Activated CD8-positive, alpha-beta T cell treated with anti-CD3 and anti-CD28 coated beads for 36 hours (primary cell): ENCODE measurements around the gene PPP1R16B. TPM values are rescaled to one million over a fixed set of nuclear protein-coding genes. Genes with fewer than 3 reads are reported as not detected.

ENCODE experiments used
- ATAC-seq: fragments of 200-7000 bp; cut with Tn5 transposase; one replicate; pipeline ENCODE4 v1.10.0; 2021; ENCODE audit warnings: mild to moderate bottlenecking, moderate library complexity
- CTCF ChIA-PET: fragments of 350-600 bp; sonication (Branson Sonifier 250); formaldehyde crosslinking; loops from one replicate; lab custom pipeline; 2021; ENCODE audit warnings: antibody characterized with exemption; lab: Charles Lee
- POLR2A ChIA-PET: fragments of 350-600 bp; sonication (Branson Sonifier 250); formaldehyde crosslinking; loops from one replicate; lab custom pipeline; 2021; ENCODE audit warnings: antibody characterized with exemption; lab: Charles Lee
- DNase-seq: peaks from one replicate; pipeline ENCODE4 v3.0.0-alpha.2; 2020
- H3K27ac Mint-ChIP-seq: one replicate; pipeline ENCODE4 v1.8.0; 2021; ENCODE audit warnings: mild to moderate bottlenecking, mixed read lengths
- H3K27me3 Mint-ChIP-seq: one replicate; pipeline ENCODE4 v1.8.0; 2021; ENCODE audit warnings: mixed read lengths
- H3K36me3 Mint-ChIP-seq: one replicate; pipeline ENCODE4 v1.8.0; 2021; ENCODE audit warnings: low read depth, mixed read lengths
- H3K4me1 Mint-ChIP-seq: one replicate; pipeline ENCODE4 v1.8.0; 2021; ENCODE audit warnings: low read depth, mixed read lengths
- H3K4me3 Mint-ChIP-seq: one replicate; pipeline ENCODE4 v1.8.0; 2021; ENCODE audit warnings: mild to moderate bottlenecking, moderate library complexity, mixed read lengths
- H3K9me3 Mint-ChIP-seq: one replicate; pipeline ENCODE4 v1.8.0; 2021; ENCODE audit warnings: mixed read lengths
- intact Hi-C: fragments of 100-400 bp; cut with micrococcal nuclease; formaldehyde crosslinking; loops from one replicate; pipeline ENCODE4 v1.10.0; 2022
- total RNA-seq, 2 experiments: library from RNA; stranded (reverse); gene quantifications; one replicate each; pipeline ENCODE4 v1.2.3, GENCODE V29; 2021
- TF ChIP-seq, protein P1 (sequence below): fragments of 200-600 bp; IDR thresholded peaks from one replicate; pipeline ENCODE4 v1.8.0; 2022; ENCODE audit warnings: antibody characterized with exemption, mild to moderate bottlenecking

The PPP1R16B gene
- total RNA-seq, 2 experiments from 2014 or later = 74.9 to 81.4 TPM

DNA sequence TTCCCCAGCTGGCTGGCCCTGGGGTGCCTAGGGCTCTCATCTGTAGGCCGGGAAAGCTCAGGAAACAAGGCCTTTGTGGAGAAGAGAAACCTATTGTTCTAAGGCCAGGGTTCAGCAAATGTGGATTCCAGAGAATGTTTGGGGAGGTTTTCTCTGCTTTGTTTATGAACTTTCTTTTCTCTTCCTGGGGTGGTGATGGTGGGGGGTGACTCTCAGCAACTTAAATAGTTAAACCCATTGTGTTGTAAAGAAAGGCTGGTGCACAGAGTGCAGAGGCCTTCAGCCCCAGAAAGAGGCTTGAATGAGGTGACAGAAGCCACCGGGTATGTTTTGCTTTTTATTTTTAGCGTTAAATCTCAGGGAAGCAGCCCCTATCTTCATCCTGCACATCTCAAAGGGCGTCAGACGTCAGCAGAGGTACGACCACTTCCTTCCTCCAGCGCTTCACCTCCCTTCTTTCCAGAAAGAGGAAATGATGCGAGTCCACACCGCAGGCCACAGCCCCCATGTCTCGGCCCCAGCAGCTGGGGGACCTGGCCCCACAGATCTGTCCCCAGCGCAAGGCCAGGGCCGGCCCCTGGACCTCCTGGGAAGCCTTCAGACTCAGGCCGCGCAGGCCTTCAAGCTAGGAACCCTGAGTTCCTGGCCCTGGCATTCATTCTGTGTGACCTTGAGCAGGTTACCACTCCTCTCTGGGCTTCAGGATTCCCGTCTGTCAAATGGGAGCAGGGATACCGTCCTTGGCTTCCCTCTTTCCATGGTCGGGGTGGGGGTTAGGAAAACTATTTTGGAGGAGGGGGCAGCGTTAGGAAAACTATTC, 605 bp upstream of the PPP1R16B start:
- ATAC-seq (peak; percentile 66), DNase-seq (peak; percentile 92)
- H3K27me3 Mint-ChIP-seq = no peaks in the 10 kb centered on the region
- peak overlapping the region; percentile 85 for H3K4me3 Mint-ChIP-seq
- peaks cover 24% of the 10 kb centered on the region for H3K36me3 Mint-ChIP-seq
- H3K27ac Mint-ChIP-seq = peak overlapping the region; percentile 99
- H3K4me1 Mint-ChIP-seq = peaks cover 44% of the 10 kb centered on the region
- ChIA-PET POLR2A (interaction anchor here (0.7 to 4.3 kb wide), 14 partner anchors 8 to 121 kb away, joined by 3 to 25 read pairs (median 4); partner anchors contain the start of gene FAM83D), CTCF (interaction anchor here (0.7 to 3.8 kb wide), 15 partner anchors 11 to 172 kb away, joined by 3 to 48 read pairs (median 4); partner anchors contain the start of gene ACTR5)
- intact Hi-C loops = loop anchor here (5.0 kb wide), 4 partner anchors 42 to 87 kb away; partner anchors contain the start of gene ACTR5
- H3K9me3 Mint-ChIP-seq = no peaks in the 10 kb centered on the region
- TF ChIP-seq, protein P1, sequence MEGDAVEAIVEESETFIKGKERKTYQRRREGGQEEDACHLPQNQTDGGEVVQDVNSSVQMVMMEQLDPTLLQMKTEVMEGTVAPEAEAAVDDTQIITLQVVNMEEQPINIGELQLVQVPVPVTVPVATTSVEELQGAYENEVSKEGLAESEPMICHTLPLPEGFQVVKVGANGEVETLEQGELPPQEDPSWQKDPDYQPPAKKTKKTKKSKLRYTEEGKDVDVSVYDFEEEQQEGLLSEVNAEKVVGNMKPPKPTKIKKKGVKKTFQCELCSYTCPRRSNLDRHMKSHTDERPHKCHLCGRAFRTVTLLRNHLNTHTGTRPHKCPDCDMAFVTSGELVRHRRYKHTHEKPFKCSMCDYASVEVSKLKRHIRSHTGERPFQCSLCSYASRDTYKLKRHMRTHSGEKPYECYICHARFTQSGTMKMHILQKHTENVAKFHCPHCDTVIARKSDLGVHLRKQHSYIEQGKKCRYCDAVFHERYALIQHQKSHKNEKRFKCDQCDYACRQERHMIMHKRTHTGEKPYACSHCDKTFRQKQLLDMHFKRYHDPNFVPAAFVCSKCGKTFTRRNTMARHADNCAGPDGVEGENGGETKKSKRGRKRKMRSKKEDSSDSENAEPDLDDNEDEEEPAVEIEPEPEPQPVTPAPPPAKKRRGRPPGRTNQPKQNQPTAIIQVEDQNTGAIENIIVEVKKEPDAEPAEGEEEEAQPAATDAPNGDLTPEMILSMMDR = no peak

DNA sequence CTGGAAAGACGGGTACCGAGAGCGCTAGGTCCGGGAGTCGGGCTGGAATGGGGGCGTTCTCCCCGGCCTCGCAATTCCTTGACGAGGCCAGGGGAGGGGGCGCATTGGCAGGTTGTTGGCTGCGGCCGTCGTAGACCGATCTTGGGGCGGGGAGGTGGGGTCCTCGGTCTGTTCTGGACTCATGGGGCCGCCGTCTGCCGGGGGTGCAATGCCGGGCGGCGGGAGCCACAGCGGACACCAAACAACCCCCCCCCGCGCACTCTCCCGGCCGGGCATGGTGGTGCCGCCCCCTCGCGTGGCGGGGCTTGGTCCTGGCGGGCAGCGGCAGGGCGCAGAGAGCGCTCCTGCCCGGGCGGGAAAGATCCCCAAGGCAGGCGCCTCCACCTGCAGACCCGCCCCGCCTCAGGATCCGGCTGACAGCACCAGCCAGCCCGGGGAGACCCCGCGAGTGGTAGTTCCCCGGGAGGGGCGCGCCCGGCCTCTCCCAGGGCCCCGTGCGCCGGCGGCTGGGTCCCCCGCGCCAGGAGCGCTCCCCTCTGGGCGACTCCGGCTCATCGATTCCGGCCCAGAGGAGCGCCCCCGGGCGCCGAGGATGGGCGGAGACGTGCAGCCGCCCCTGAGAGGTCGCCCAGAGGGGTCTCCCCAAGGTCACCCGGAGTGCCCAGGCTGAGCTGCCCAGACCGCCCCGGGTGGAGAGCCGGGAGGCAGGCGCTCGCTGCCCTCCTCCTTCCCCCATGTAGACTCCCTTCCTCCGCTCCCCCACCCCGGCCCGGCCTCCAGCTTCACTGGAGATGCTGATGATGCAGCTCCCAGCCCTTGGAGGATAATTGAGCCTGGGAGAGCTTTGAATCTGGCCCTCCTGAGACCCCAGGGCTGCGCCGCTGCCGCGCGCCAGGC, 709 bp downstream of the PPP1R16B start:
- no peaks in the 10 kb centered on the region for H3K9me3 Mint-ChIP-seq
- ChIA-PET CTCF (interaction anchor here (0.8 to 3.8 kb wide), 26 partner anchors 10 to 243 kb away, joined by 3 to 48 read pairs (median 4); partner anchors contain the start of gene ACTR5), POLR2A (interaction anchor here (0.8 to 4.3 kb wide), 20 partner anchors 10 to 120 kb away, joined by 3 to 25 read pairs (median 6); partner anchors contain the start of gene FAM83D)
- TF ChIP-seq, protein P1 = peak; percentile 45
- ATAC-seq (peak; percentile 32), DNase-seq (peak; percentile 63)
- peak overlapping the region; percentile 85 for H3K4me3 Mint-ChIP-seq
- H3K4me1 Mint-ChIP-seq = peaks cover 57% of the 10 kb centered on the region
- peak overlapping the region; percentile 99 for H3K27ac Mint-ChIP-seq
- H3K36me3 Mint-ChIP-seq = peaks cover 37% of the 10 kb centered on the region
- intact Hi-C loops = loop anchor here (5.0 kb wide), 4 partner anchors 41 to 86 kb away; partner anchors contain the start of gene ACTR5
- no peaks in the 10 kb centered on the region for H3K27me3 Mint-ChIP-seq

DNA sequence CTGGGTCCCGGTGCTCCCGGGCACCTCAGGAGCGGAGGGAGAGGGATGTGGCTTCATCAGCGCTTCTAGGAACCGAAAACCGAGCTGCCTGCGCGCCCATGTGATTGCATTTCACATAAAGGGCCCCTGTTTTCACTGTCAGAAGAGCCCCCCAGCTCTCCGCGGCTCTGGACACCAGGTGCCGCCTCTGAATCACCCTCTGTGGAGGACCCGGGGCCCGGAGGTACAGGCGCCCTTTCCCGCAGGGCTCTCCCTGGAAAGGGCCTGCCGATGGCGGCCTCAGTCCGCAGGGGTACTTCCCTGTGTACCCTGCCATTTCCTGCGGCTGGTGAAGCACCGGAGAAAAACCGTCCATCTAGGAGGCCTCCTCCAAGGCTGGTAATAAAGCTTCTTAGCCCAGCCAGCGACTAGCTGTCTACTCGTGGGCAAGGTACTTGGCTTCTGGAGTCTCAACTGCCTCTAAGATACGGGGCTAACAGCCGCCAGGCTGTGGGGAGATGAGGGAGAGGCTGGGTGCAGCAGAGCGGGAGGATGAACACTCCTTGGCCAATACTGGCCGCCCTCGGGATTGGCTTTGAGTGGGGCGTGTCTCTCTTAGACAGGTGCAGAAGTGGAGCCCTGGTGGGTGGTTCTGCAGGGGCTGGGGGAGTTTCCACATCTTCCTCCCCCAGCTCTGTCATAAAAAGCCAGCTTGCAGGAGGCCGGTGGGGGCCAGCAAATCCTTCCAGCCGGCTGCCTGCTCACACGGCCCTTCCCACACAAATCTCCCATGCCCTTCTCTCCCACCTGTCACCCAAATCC, 1.6 kb downstream of the PPP1R16B start:
- Mint-ChIP-seq H3K4me3 (peak overlapping the region; percentile 80), H3K4me1 (peaks cover 66% of the 10 kb centered on the region), H3K27ac (peak overlapping the region; percentile 82), H3K36me3 (peaks cover 44% of the 10 kb centered on the region), H3K9me3 (no peaks in the 10 kb centered on the region), H3K27me3 (no peaks in the 10 kb centered on the region)
- POLR2A ChIA-PET = interaction anchor here (0.8 to 4.3 kb wide), 14 partner anchors 9 to 86 kb away, joined by 3 to 25 read pairs (median 8); no protein-coding TSS in a partner anchor
- CTCF ChIA-PET = interaction anchor here (0.8 to 3.8 kb wide), 16 partner anchors 10 to 242 kb away, joined by 3 to 48 read pairs (median 4); no protein-coding TSS in a partner anchor
- DNase-seq = peak; percentile 53
- TF ChIP-seq, protein P1 = no peak
- intact Hi-C loops = loop anchor here (5.0 kb wide), 4 partner anchors 40 to 85 kb away; partner anchors contain the start of gene ACTR5
- peak; percentile 3 for ATAC-seq

DNA sequence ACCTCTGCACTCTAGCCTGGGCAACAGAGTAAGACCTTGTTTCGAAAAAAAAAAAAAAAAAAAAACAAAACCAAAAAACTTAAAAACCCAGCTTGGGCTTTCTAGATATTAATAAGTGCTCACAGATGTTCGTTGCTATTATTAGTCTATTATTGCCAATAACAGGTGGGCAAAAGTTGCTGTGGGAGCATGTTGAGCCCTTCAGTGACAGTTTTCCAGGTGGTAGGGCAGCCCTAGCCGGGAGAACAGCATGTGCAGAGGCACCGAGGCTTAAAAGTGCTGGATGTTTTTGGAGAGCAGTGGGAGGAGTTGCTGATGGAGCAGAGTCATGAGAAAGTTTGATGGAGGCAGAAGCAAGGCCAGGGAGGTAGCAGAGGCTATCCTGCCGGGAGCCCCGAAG, 4.4 kb downstream of the PPP1R16B start:
- POLR2A ChIA-PET = interaction anchor here (1.0 to 2.4 kb wide), 2 partner anchors 9 to 64 kb away, joined by 3 to 14 read pairs; no protein-coding TSS in a partner anchor
- CTCF ChIA-PET = interaction anchor here (0.8 to 1.2 kb wide), 3 partner anchors 33 to 83 kb away, joined by 3 read pairs; no protein-coding TSS in a partner anchor

More for the DNA sequence above, 4.4 kb downstream of the PPP1R16B start:
- Mint-ChIP-seq H3K27ac (no peak overlapping the region), H3K4me3 (no peak overlapping the region), H3K4me1 (peaks cover 74% of the 10 kb centered on the region), H3K27me3 (no peaks in the 10 kb centered on the region), H3K9me3 (no peaks in the 10 kb centered on the region), H3K36me3 (peaks cover 57% of the 10 kb centered on the region)
- intact Hi-C loops = loop anchor here (5.0 kb wide), 4 partner anchors 37 to 82 kb away; partner anchors contain the start of gene ACTR5
- DNase-seq (no peak), ATAC-seq (no peak)
- TF ChIP-seq, protein P1 = no peak
